HG03378 (cell line): ENCODE results near the gene XRCC4.

ENCODE experiments used
- ATAC-seq: cut with Tn5 transposase; IDR thresholded peaks from one replicate; pipeline ENCODE4 v1.9.1; 2021; ENCODE audit warnings: mild to moderate bottlenecking, moderate library complexity; ENCODE audit not compliant: unreplicated experiment

Gene XRCC4

DNA sequence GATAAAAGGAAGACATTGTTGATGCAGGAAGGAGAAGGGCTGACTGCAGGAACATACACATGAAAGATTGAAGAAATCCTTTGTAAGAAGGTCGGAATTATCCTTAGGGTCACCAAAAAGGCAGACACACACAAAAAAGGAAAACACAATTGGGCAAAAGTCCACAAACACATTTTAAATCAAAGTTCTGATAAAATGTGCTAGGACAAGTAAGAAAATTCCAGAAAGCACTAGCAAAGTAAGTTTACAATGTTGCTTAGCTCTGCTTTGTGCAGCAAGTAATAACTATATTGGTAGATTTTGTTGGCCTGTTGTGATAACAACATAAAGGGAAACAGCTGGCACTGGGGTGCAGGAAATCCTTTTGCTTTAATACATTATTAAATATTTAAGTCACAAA, 294.4 kb downstream of the XRCC4 start:
- no peak for ATAC-seq

- ATAC-seq, result no peak
Measured at GRCh38 chr5:83374547-83374946, 297.2 kb downstream of the XRCC4 start.

DNA sequence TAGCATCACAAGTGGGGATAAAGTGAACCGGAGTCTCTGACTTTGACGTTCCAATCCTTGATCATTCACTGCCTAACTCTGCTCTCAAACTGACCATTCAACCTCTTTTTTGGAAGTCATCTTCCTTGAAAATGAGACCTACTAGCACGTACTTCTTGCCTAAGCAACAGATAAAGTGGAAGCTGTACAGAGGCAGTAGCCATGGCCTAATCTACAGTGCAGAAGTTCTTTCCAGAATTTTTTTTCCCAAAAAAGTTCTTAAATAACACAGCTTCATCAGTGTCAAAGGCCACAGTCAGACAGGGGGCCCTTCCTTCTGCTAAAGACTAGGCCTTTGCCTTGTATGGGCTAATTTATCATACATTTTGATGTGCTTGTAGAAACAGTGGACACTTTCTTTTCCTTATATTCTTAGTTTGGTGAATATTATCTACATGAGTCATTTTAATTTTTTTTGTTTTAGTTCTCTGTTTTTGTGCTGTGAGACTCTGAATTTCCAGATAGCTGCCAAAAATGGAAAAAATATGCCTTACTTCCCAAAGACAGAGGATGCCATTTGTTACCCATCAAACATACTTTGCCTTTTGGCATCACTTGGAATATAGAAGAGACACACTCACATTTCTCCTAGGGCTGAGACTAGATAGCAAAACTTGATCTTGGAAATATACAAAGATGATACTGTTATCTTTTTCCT, 297.9 kb downstream of the XRCC4 start:
- no peak for ATAC-seq

DNA sequence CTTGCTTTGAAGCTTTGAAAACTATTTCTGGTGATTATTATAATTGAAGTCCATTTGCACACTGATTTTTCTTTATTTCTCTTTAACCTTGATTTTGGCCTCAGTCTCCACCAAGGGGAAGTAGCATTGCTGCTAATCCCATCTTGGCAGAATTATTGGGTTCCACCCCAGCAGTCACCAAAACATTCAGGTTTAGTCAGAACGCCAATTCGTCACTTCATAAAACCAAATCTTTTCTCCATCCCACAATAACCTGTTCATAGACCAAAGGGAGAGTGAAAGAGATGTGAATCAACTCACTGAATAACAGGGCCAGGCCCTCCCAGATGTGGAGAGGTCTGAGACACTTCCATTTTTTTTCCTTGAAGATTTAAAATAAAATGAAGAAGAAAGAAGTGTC, 299.1 kb downstream of the XRCC4 start:
- no peak for ATAC-seq

DNA sequence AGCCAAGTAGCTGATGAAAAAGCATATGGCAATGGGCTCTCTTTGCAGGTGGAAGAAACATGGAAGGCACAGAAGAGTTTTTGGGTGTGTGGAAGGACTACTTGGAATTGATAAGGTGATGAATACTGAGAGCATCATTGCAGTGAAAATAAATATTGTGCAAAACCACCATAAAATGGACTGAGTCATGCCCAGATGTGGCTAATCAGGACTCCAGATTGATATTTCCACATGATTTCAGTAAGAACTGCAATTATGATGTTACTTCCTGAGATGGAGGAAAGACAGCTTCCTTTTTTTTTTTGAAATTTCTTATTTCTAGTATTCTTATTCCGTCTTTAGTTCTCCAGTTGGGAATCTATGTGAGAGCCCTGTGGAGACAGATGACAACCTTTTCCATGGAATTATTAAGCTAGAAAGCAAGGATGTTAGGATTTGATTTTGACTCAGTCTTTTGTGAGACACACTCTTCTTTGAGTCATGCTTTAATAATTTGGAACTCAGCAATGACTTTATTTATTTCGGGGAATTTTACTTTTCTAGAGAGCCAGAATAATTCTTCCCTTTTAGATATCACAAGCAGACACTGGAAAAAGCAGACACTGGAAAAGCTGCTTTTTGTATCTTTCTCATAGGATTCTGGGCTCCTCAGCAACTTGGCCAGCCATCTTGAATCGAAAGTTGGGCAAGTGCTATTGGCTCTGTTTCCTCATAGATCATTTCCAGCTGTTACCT, 300.0 kb downstream of the XRCC4 start:
- no peak for ATAC-seq

- no peak for ATAC-seq
Measured at GRCh38 chr5:83378624-83379289, 301.4 kb downstream of the XRCC4 start.

- no peak for ATAC-seq
Measured at GRCh38 chr5:83385812-83386211, 308.5 kb downstream of the XRCC4 start.

DNA sequence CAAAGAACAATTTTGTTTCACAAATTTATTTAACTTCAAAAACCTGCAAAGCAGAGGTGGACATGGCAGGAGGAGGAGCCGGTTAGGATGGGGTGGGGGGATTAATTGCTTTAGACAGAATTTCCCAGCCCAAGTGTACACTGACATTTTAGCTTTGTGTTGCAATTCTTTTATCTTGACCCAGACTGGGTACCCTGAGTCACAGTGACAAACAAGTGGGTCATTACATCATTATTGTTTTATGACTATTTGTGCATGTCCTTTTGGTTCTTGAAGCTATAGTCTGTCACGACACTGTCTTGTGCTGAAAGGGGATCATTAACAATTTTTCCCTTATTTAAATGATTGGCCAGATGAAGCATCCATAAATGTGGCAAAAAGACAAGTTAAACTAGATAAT, 309.7 kb downstream of the XRCC4 start:
- no peak for ATAC-seq

GRCh38 chr5:83388608-83389007, 311.3 kb downstream of the XRCC4 start:
- no peak for ATAC-seq

- ATAC-seq, result no peak
Measured at GRCh38 chr5:83392766-83393503, 315.6 kb downstream of the XRCC4 start.

- no peak for ATAC-seq
Measured at GRCh38 chr5:83393504-83393866, 316.1 kb downstream of the XRCC4 start.

DNA sequence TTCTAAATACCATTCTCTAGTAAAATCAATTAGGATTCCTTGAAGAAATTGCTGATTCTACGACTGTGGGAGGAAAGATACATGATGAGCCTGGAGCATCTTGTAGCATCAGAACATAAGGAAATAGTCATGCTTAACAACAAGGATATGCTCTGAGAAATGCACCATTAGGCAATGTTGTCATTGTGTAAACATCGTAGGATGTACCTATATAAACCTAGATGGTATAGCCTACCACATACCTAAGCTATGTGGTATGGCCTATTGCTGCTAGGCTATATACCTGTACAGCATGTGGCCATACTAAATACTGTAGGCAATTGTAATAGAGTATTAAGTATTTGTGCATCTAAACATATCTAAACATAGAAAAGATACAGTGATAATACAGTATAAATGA, 316.8 kb downstream of the XRCC4 start:
- no peak for ATAC-seq

- ATAC-seq, result no peak
Measured at GRCh38 chr5:83396662-83397061, 319.3 kb downstream of the XRCC4 start.

DNA sequence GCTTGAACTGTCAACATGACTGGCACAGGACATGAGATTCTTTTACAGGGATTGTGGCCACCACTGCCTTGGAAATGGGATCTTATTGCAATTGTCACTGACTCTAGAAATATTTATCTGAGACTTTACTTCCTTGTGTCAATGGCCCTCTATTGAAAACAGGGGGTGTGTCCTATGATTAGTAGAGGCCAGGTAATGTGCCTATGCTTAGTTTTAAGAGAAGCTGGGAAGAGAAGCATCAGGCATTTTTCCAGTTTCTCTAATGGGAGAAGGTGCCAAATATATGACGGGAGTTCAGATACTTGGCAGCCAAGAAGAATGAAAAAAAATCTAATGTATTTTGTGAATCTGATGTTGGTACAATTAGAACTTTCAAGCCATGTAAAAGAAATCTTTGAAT, 320.3 kb downstream of the XRCC4 start:
- no peak for ATAC-seq

DNA sequence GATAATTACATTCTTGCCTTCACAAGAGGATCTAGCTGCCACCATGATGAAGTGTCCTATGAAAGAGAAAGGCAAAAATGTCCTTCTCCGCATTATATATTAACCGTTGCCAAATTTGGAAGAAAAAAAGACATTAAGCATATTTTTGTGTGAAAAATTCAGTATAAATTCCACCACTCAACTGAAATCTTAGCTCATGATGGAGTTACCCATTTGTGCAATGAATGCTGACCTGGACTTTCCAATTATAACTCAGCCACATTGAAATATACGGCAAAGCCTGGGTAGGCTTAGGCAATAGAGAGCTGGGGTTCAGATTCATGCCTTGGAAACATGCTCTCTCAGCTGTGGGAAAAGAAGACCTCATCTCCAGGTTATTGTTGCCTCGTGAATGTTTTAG, 322.9 kb downstream of the XRCC4 start:
- ATAC-seq, result no peak

DNA sequence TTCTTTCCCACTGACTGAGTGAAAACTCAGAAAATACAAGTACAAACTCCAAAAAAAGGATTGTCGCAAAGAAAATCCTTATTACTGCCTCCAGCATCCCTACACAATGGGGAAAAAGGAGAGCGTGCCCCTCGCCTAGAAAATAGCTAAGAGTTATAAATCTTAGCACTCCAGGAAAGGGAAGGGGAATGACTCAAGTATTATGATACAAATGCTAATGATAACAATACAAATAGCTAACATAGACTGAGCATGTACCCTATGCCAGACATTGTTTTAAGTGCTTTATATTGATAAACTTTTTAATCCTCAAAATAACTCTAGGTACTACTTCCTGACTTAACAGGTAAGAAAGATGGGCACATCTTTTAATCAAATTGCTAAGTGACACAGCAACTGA, 323.4 kb downstream of the XRCC4 start:
- no peak for ATAC-seq

DNA sequence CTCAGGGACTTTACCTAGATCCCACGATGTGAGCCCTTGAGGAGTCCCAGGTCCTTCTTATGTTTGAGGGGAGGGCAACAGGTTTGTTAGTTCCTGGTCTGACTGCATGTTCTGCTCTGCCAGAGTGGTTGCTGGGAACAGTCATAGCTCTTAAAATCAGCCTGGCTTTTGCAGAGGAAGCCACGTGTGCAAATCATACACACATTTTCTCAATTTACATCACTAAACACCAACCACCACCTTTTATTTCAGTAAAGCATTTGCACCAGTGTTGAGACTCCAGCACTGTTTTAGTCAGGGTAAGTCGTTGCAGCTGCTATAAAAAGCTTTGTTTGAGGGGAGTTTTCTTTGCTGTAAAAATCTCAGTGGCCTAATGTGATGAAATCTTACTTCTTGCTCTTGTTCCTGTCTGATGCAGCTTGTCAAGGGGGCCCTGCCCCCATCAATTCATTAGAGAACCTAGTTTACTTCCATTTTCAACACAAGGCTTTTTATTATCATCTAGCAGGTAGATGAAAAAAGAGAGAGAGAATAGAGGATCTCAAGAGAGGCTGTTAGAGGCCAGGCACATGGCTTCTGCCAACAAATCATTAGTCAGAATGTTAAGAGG, 323.9 kb downstream of the XRCC4 start:
- peak; percentile 70 for ATAC-seq

- no peak for ATAC-seq
Measured at GRCh38 chr5:83401775-83402174, 324.4 kb downstream of the XRCC4 start.
